CD4-positive, alpha-beta T cell (primary cell): ENCODE data around the gene HCST. TPM values are rescaled to one million over a fixed set of nuclear protein-coding genes. Genes with fewer than 3 reads are reported as not detected.

Source experiments
- ATAC-seq: fragments of 200-7000 bp; cut with Tn5 transposase; one replicate; pipeline ENCODE4 v1.10.0; 2022; ENCODE audit warnings: mild to moderate bottlenecking; ENCODE audit not compliant: poor library complexity
- CTCF ChIA-PET: fragments of 350-600 bp; sonication (Branson Sonifier 250); formaldehyde crosslinking; loops from one replicate; lab custom pipeline; 2021; ENCODE audit warnings: antibody characterized with exemption, inconsistent platforms; lab: Charles Lee
- POLR2A ChIA-PET: fragments of 350-600 bp; sonication (Branson Sonifier 250); formaldehyde crosslinking; loops from one replicate; lab custom pipeline; 2021; ENCODE audit warnings: antibody characterized with exemption, inconsistent platforms; lab: Charles Lee
- DNase-seq, 14 experiments: peaks; one replicate each; pipeline ENCODE4 v3.0.0-alpha.2; 2013 to 2020; ENCODE audit warnings: mixed read lengths in 2 of 14
- H3K27ac ChIP-seq, 2 donors: one replicate each; pipeline versions ENCODE4 v1.5.1 to v1.7.0; 2013; ENCODE audit warnings: low read length in 2 of 2, low read depth in 1 of 2, mild to moderate bottlenecking in 1 of 2
- H3K27me3 ChIP-seq, 2 experiments: 1 replicate in 1 of 2; 2 replicates in 1 of 2; pipeline versions ENCODE4 v1.6.1 to v1.7.0; 2013; ENCODE audit warnings: low read length in 2 of 2, control low read depth in 1 of 2, mild to moderate bottlenecking in 1 of 2, moderate library complexity in 1 of 2; ENCODE audit not compliant: insufficient read depth in 2 of 2, control insufficient read depth in 1 of 2
- H3K36me3 ChIP-seq: one replicate; pipeline ENCODE4 v1.6.1; 2013; ENCODE audit warnings: low read length, control low read depth; ENCODE audit not compliant: insufficient read depth
- H3K4me1 ChIP-seq: one replicate; pipeline ENCODE4 v1.6.1; 2013; ENCODE audit warnings: low read length, control low read depth; ENCODE audit not compliant: insufficient read depth
- H3K4me3 ChIP-seq: one replicate; pipeline ENCODE4 v1.5.1; 2013; ENCODE audit warnings: mild to moderate bottlenecking, low read length, moderate library complexity
- H3K9me3 ChIP-seq, 2 experiments: 1 replicate in 1 of 2; 2 replicates in 1 of 2; pipeline versions ENCODE4 v1.6.1 to v1.7.0; 2013; ENCODE audit warnings: low read length in 2 of 2, mild to moderate bottlenecking in 2 of 2, control low read depth in 1 of 2, moderate library complexity in 1 of 2; ENCODE audit not compliant: control insufficient read depth in 1 of 2, insufficient read depth in 1 of 2
- H3K27ac Mint-ChIP-seq: one replicate; pipeline ENCODE4 v1.8.0; 2020; ENCODE audit warnings: mixed read lengths
- H3K27me3 Mint-ChIP-seq: one replicate; pipeline ENCODE4 v1.8.0; 2021; ENCODE audit warnings: mixed read lengths
- H3K36me3 Mint-ChIP-seq: one replicate; pipeline ENCODE4 v1.8.0; 2021; ENCODE audit warnings: low read depth, mixed read lengths
- H3K4me1 Mint-ChIP-seq: one replicate; pipeline ENCODE4 v1.8.0; 2021; ENCODE audit warnings: low read depth, mixed read lengths
- H3K4me3 Mint-ChIP-seq: one replicate; pipeline ENCODE4 v1.8.0; 2020; ENCODE audit warnings: mild to moderate bottlenecking, mixed read lengths
- H3K9me3 Mint-ChIP-seq: one replicate; pipeline ENCODE4 v1.8.0; 2020; ENCODE audit warnings: mixed read lengths
- intact Hi-C, 2 experiments: fragments of 100-400 bp; cut with DNase I in 1 of 2; cut with micrococcal nuclease in 1 of 2; formaldehyde crosslinking; loops; one replicate each; pipeline versions ENCODE4 v1.15.1 to v1.9.0; 2023 to 2025; cut with DNase I, micrococcal nuclease
- total RNA-seq, 174 experiments: library from RNA in 2 of 174; stranded (reverse) in 2 of 174; gene quantifications; one replicate each; pipeline ENCODE4 v1.2.3 and lab custom pipeline; 2021 to 2026
- TF ChIP-seq, protein P1 (sequence below): fragments of 200-600 bp; IDR thresholded peaks from one replicate; pipeline ENCODE4 v1.8.0; 2022; ENCODE audit warnings: antibody characterized with exemption, mild to moderate bottlenecking

The HCST gene
- total RNA-seq, 2 experiments from 2014 or later: 72.4 to 78.6 TPM

DNA sequence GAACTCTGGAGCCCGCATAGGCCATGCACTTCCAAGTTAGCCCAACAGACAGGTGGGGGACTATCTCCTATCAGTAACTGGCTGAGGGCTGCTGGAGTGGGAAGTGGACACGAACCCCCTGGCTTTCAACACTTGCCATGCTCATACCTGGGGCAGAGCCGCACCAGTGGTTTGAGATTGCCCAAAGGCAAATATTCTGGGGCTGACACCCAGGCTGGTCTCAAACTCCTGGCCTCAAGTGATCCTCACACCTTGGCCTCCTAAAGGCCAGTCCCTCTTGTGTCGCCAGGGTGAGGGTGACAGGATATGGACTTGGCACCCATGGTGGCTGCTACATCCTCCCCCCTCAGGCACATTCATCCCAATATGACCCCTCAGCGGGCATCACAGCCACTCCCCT, 15.1 kb upstream of the HCST start:
- Mint-ChIP-seq H3K36me3 (peaks cover 53% of the 10 kb centered on the region), H3K4me3 (no peak overlapping the region), H3K9me3 (no peaks in the 10 kb centered on the region), H3K27ac (no peak overlapping the region), H3K4me1 (peaks cover 12% of the 10 kb centered on the region), H3K27me3 (no peaks in the 10 kb centered on the region)
- POLR2A ChIA-PET: no interaction called here
- H3K4me1 ChIP-seq: peaks cover 3% of the 10 kb centered on the region
- TF ChIP-seq, protein P1, sequence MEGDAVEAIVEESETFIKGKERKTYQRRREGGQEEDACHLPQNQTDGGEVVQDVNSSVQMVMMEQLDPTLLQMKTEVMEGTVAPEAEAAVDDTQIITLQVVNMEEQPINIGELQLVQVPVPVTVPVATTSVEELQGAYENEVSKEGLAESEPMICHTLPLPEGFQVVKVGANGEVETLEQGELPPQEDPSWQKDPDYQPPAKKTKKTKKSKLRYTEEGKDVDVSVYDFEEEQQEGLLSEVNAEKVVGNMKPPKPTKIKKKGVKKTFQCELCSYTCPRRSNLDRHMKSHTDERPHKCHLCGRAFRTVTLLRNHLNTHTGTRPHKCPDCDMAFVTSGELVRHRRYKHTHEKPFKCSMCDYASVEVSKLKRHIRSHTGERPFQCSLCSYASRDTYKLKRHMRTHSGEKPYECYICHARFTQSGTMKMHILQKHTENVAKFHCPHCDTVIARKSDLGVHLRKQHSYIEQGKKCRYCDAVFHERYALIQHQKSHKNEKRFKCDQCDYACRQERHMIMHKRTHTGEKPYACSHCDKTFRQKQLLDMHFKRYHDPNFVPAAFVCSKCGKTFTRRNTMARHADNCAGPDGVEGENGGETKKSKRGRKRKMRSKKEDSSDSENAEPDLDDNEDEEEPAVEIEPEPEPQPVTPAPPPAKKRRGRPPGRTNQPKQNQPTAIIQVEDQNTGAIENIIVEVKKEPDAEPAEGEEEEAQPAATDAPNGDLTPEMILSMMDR: no peak
- peaks cover 52% of the 10 kb centered on the region for H3K36me3 ChIP-seq
- H3K27ac ChIP-seq: no peak overlapping the region
- intact Hi-C loops: no loop called here
- H3K27me3 ChIP-seq: no peaks in the 10 kb centered on the region
- ATAC-seq (no peak), DNase-seq (no peak)
- CTCF ChIA-PET: no interaction called here
- no peaks in the 10 kb centered on the region for H3K9me3 ChIP-seq
- H3K4me3 ChIP-seq: no peak overlapping the region

GRCh38 chr19:35888398-35888797, 13.9 kb upstream of the HCST start:
- DNase-seq: no peak
- no peaks in the 10 kb centered on the region for H3K9me3 Mint-ChIP-seq
- H3K4me3 Mint-ChIP-seq: no peak overlapping the region
- TF ChIP-seq, protein P1: no peak
- CTCF ChIA-PET: no interaction called here
- POLR2A ChIA-PET: interaction anchor here (0.6 kb wide), 1 partner anchor 490 kb away, joined by 3 read pairs; the partner anchor contains the start of gene ZFP14
- no peak overlapping the region for H3K4me3 ChIP-seq
- intact Hi-C loops: no loop called here
- no peak overlapping the region for H3K27ac ChIP-seq
- H3K27me3 ChIP-seq: no peaks in the 10 kb centered on the region
- H3K9me3 ChIP-seq: no peaks in the 10 kb centered on the region
- H3K27me3 Mint-ChIP-seq: no peaks in the 10 kb centered on the region
- no peak overlapping the region for H3K27ac Mint-ChIP-seq
- H3K4me1 Mint-ChIP-seq: peaks cover 12% of the 10 kb centered on the region
- H3K36me3 ChIP-seq: peaks cover 62% of the 10 kb centered on the region
- H3K36me3 Mint-ChIP-seq: peaks cover 65% of the 10 kb centered on the region
- ATAC-seq: no peak
- no peaks in the 10 kb centered on the region for H3K4me1 ChIP-seq

- POLR2A ChIA-PET: no interaction called here
These were observed 12.8 kb upstream of the HCST start for GRCh38 chr19:35889370-35890112.

More at GRCh38 chr19:35889370-35890112, 12.8 kb upstream of the HCST start:
- no peak overlapping the region for H3K4me3 ChIP-seq
- H3K9me3 Mint-ChIP-seq: no peaks in the 10 kb centered on the region
- H3K27me3 Mint-ChIP-seq: no peaks in the 10 kb centered on the region
- CTCF ChIA-PET: interaction anchor here (0.6 kb wide), 1 partner anchor 52 kb away, joined by 3 read pairs; no protein-coding TSS in a partner anchor
- H3K27me3 ChIP-seq: no peaks in the 10 kb centered on the region
- H3K4me1 ChIP-seq: peaks cover 3% of the 10 kb centered on the region
- H3K36me3 ChIP-seq: peaks cover 72% of the 10 kb centered on the region
- no peak overlapping the region for H3K27ac ChIP-seq
- peaks cover 11% of the 10 kb centered on the region for H3K4me1 Mint-ChIP-seq
- H3K4me3 Mint-ChIP-seq: no peak overlapping the region
- TF ChIP-seq, protein P1: no peak
- DNase-seq: no peak
- no peak for ATAC-seq
- intact Hi-C loops: no loop called here
- no peaks in the 10 kb centered on the region for H3K9me3 ChIP-seq
- peaks cover 76% of the 10 kb centered on the region for H3K36me3 Mint-ChIP-seq
- H3K27ac Mint-ChIP-seq: peak overlapping the region; percentile 49
